Activated T-helper 1 cell treated with anti-CD3 and anti-CD28 coated beads, Interleukin-12 subunit alpha, Interleukin-12 subunit beta, Interleukin-2, Interleukin-4 antibody, amounts not matched to agents 30 ng/mL and 10 ng/mL and 1 ng/mL, durations not matched to agents 14 hours and 24 hours and 36 hours (primary cell): ENCODE results near the gene ZNF521. TPM values are rescaled to one million over a fixed set of nuclear protein-coding genes. Genes with fewer than 3 reads are reported as not detected.
"Not testable (repeated sequence)": the region's sequence is repeated elsewhere in the genome, so short reads cannot be mapped to it uniquely, and the experiment has no call there.

Experiments
- DNase-seq: peaks from one replicate; pipeline ENCODE4 v3.0.0; 2021; ENCODE audit warnings: low spot score
- H3K27ac Mint-ChIP-seq: one replicate; pipeline ENCODE4 v1.8.0; 2021; ENCODE audit warnings: mild to moderate bottlenecking, mixed read lengths
- H3K27me3 Mint-ChIP-seq: one replicate; pipeline ENCODE4 v1.8.0; 2022; ENCODE audit warnings: mild to moderate bottlenecking, moderate library complexity, mixed read lengths; ENCODE audit not compliant: insufficient read depth
- H3K36me3 Mint-ChIP-seq: one replicate; pipeline ENCODE4 v1.8.0; 2021; ENCODE audit warnings: low read depth, mixed read lengths
- H3K4me1 Mint-ChIP-seq: one replicate; pipeline ENCODE4 v1.8.0; 2021; ENCODE audit warnings: low read depth, mixed read lengths
- H3K4me3 Mint-ChIP-seq: one replicate; pipeline ENCODE4 v1.8.0; 2021; ENCODE audit warnings: mild to moderate bottlenecking, moderate library complexity, mixed read lengths
- H3K9me3 Mint-ChIP-seq: one replicate; pipeline ENCODE4 v1.8.0; 2021; ENCODE audit warnings: mixed read lengths
- intact Hi-C: fragments of 100-400 bp; cut with micrococcal nuclease; formaldehyde crosslinking; loops from one replicate; pipeline ENCODE4 v1.15.1; 2024
- total RNA-seq: library from RNA; stranded (reverse); gene quantifications from 2 replicates; pipeline ENCODE4 v1.2.3, GENCODE V29; 2022

The ZNF521 gene
- total RNA-seq, 1 donor from 2014 or later: not detected

DNA sequence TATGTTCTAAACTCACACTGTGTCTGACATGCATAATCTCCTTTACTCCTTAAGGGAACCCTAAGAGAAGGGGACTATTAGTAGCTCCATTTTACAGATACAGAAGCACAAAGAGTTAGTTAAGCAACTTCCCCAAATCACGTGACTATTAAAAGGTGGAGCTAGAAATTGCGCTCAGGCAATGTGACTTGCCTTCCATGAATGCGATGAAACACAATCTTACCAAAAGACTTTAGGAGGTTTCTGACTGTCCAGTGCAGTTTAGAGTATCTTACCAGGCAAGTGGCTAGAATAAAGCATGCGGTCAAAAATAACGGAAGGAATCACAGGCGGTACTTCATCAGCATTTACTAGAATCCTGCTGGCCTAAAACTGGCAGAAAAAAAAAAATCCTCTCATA lies 70.4 kb downstream of the ZNF521 start:
- no peaks in the 10 kb centered on the region for H3K4me1 Mint-ChIP-seq
- no peak overlapping the region for H3K27ac Mint-ChIP-seq
- DNase-seq: no peak
- H3K9me3 Mint-ChIP-seq: no peaks in the 10 kb centered on the region
- intact Hi-C loops: no loop called here
- H3K36me3 Mint-ChIP-seq: no peaks in the 10 kb centered on the region
- peaks cover 2% of the 10 kb centered on the region for H3K27me3 Mint-ChIP-seq
- H3K4me3 Mint-ChIP-seq: no peak overlapping the region

DNA sequence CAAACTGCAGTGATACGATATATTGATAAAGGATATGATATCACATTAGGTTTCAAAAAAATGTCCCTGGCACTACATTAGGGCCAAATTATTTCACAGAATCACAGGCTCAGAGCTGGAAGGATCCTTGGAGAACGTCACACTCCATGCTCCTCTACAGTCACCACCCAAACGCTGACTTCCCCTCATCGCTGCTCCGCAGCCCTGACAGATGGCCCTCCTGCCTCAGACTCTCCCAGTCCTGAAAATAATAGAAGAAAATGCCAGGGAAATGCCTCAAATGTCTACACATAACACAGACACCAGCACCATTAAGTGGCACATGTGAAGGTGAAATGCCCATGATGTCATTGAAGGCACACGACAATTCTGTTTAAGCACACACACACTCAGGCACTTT lies 72.0 kb downstream of the ZNF521 start:
- H3K27me3 Mint-ChIP-seq: peaks cover 2% of the 10 kb centered on the region
- H3K9me3 Mint-ChIP-seq: no peaks in the 10 kb centered on the region
- no peaks in the 10 kb centered on the region for H3K4me1 Mint-ChIP-seq
- DNase-seq: no peak
- H3K27ac Mint-ChIP-seq: no peak overlapping the region
- no peaks in the 10 kb centered on the region for H3K36me3 Mint-ChIP-seq
- intact Hi-C loops: no loop called here
- H3K4me3 Mint-ChIP-seq: no peak overlapping the region

DNA sequence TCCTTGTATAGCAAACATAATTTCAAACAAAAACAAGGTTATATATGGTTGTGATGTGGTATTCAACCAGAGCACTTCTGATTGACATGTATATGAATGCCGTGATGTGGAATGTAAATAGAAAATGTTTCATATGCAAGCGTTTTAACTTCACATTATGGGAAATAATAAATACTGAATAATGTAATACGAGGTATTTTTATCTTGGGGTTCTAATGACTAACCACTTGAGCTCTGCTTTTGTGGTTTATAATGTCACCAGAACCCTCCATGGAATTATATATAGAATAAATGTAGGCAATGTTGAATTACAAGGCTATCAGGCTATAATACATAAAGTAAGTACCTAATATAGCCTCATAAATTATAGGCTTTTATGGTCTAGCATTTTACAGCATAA lies 72.4 kb downstream of the ZNF521 start:
- intact Hi-C loops: no loop called here
- H3K4me3 Mint-ChIP-seq: no peak overlapping the region
- no peaks in the 10 kb centered on the region for H3K4me1 Mint-ChIP-seq

DNA sequence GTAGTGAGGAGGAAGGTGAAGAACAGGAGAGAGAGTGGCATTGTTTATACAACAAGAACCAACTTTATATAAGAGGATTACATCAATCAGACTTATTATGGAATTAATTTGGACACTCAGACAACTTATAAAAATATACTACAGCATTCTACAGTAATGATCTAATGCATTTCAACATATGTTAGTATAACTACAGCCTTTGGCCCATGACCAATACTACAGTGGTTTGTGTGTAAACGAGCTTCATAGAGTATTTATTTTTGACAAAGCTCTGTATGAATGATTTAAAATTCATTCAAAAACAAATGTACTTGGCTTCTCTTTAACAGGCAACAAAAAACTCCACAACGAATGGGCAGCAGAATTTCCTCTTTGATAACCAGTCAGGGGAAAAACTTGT lies 72.8 kb downstream of the ZNF521 start:
- Mint-ChIP-seq H3K9me3 (no peaks in the 10 kb centered on the region), H3K4me1 (no peaks in the 10 kb centered on the region), H3K4me3 (no peak overlapping the region), H3K27ac (no peak overlapping the region), H3K36me3 (no peaks in the 10 kb centered on the region), H3K27me3 (peaks cover 2% of the 10 kb centered on the region)
- intact Hi-C loops: no loop called here
- DNase-seq: no peak

More for the DNA sequence above, 72.4 kb downstream of the ZNF521 start:
- Mint-ChIP-seq H3K36me3 (no peaks in the 10 kb centered on the region), H3K9me3 (no peaks in the 10 kb centered on the region), H3K27me3 (peaks cover 2% of the 10 kb centered on the region), H3K27ac (no peak overlapping the region)
- no peak for DNase-seq

DNA sequence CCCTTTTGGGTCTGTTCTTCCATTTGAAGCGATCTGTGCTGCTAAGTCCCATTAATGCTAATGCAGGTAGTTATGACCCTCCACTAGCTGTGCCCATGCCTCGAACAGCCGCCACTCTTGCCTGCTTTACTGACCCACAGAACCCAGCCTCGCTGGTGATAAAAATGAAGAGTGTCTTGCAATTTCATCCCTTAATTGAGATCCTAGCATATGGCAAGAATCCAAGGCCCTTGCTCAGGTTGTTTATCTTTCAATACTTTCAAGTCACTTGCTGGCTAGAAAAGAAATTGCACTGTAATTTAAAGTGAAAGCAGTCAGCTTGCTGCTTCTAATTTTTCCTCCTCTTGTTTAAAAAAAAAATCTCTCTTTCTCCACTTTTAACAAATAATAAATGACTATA lies 73.6 kb downstream of the ZNF521 start:
- H3K9me3 Mint-ChIP-seq: no peaks in the 10 kb centered on the region
- no peak for DNase-seq
- H3K27ac Mint-ChIP-seq: no peak overlapping the region
- no peak overlapping the region for H3K4me3 Mint-ChIP-seq
- H3K36me3 Mint-ChIP-seq: no peaks in the 10 kb centered on the region
- intact Hi-C loops: no loop called here
- no peaks in the 10 kb centered on the region for H3K4me1 Mint-ChIP-seq
- peaks cover 2% of the 10 kb centered on the region for H3K27me3 Mint-ChIP-seq

DNA sequence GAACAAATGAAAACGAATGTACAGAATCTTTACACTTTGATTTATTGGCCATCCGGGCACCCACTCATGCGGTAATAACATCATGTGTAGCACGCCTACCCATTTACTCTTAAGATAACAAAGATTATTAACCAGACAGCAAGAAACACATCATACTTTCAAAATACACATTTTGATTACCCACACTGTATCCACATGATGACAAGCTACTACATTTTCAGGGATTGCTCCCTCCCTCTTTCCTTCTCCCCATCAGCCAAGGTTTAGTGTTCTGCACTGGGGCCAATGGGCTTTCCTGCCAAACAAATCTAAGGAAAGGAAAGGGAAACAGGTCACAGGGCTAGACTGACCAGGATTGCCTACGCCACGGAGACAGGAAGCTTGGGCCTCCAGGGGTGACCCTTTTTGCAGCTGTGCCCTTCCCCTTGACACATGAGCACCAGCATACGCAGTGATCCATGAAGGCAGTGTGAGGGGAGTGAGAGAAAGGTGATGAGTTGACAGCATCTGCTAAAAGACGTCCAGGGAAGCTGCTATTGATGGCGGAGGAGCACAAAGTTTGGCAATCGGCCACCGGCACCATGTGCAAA lies 76.5 kb downstream of the ZNF521 start:
- Mint-ChIP-seq H3K9me3 (no peaks in the 10 kb centered on the region), H3K4me1 (no peaks in the 10 kb centered on the region), H3K4me3 (no peak overlapping the region), H3K27ac (no peak overlapping the region), H3K36me3 (no peaks in the 10 kb centered on the region), H3K27me3 (no peaks in the 10 kb centered on the region)
- no peak for DNase-seq
- intact Hi-C loops: no loop called here

DNA sequence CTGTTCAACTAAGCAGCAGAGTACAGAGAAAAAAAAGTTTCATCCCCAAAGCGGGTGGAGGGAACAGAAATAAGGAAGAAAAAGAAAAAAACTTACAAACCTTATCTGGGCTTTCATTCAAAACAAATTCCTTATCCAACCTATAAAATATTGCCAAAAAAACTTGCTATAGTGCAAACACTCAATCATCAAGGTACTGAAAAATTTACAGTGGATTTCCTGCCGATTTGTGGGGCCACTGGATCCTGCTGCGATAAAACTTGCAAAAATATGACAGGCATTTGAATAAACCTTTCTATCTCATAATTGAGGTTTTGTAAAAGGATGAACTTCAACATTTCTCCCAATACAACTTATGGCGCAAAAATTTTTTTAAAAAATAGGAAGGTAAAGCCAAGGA lies 77.0 kb downstream of the ZNF521 start:
- Mint-ChIP-seq H3K4me1 (no peaks in the 10 kb centered on the region), H3K36me3 (no peaks in the 10 kb centered on the region), H3K27me3 (no peaks in the 10 kb centered on the region), H3K27ac (no peak overlapping the region), H3K4me3 (no peak overlapping the region), H3K9me3 (no peaks in the 10 kb centered on the region)
- intact Hi-C loops: no loop called here
- DNase-seq: no peak

DNA sequence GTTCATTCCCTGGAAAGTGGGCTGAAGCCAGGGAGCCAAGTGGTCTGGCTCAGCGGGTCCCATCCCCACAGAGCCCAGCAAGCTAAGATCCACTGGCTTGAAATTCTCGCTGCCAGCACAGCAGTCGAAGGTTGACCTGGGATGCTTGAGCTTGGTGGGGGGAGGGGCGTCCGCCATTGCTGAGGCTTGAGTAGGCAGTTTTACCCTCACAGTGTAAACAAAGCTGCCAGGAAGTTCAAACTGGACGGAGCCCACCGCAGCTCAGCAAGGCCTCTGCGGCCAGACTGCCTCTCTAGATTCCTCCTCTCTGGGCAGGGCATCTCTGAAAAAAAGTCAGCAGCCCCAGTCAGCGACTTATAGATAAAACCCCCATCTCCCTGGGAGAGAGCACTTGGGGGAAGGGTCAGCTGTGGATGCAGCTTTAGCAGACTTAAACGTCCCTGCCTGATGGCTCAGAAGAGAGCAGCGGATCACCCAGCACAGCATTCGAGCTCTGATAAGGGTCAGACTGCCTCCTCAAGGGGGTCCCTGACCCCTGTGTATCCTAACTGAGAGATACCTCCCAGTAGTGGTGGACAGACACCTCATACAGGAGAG lies 84.9 kb downstream of the ZNF521 start:
- H3K27ac Mint-ChIP-seq, H3K9me3 Mint-ChIP-seq, H3K4me3 Mint-ChIP-seq, H3K36me3 Mint-ChIP-seq, DNase-seq, intact Hi-C loops, H3K27me3 Mint-ChIP-seq, H3K4me1 Mint-ChIP-seq: not testable (repeated sequence)

DNA sequence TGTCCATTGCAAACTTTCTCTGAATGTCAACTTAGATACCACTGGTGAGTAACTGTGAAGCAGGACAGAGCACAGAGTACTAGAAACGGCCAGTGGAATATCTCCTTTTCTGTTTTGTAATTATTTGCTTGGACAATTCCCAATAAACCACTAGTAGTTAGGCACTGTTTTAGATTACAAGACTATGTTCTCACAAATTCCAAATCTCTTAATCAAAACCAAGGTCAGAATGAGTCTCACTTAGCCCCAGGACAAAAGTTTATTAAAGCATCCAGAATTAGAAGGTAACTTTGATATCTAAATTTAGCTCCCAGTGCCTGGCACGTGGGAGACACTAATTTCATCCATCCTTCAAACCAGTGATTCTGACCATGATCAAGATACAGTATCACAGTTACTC lies 89.0 kb downstream of the ZNF521 start:
- no peaks in the 10 kb centered on the region for H3K4me1 Mint-ChIP-seq
- intact Hi-C loops: no loop called here
- no peaks in the 10 kb centered on the region for H3K27me3 Mint-ChIP-seq
- no peak overlapping the region for H3K4me3 Mint-ChIP-seq
- DNase-seq: no peak
- H3K9me3 Mint-ChIP-seq: no peaks in the 10 kb centered on the region
- H3K27ac Mint-ChIP-seq: no peak overlapping the region
- H3K36me3 Mint-ChIP-seq: no peaks in the 10 kb centered on the region

DNA sequence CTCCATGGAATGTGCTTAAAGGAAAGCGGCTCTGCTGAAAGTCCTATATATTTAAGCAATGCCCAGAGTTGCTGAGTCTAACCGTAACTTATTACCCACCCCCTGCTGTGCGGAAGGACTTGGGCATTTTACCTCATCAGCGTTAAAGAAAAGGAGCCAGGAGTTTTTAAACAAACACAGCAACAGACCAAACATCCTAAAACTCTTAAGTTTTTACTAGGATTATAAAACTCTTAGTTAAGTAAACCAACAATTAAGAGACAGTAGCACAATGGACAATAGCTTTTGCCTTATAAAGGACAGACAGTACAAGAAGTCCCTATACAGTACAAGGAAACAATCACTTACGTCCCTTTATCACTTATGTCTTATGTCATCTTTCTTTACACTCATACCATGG lies 90.2 kb downstream of the ZNF521 start:
- Mint-ChIP-seq H3K4me3 (no peak overlapping the region), H3K4me1 (no peaks in the 10 kb centered on the region), H3K27ac (no peak overlapping the region), H3K9me3 (no peaks in the 10 kb centered on the region), H3K36me3 (no peaks in the 10 kb centered on the region), H3K27me3 (no peaks in the 10 kb centered on the region)
- no peak for DNase-seq
- intact Hi-C loops: no loop called here

DNA sequence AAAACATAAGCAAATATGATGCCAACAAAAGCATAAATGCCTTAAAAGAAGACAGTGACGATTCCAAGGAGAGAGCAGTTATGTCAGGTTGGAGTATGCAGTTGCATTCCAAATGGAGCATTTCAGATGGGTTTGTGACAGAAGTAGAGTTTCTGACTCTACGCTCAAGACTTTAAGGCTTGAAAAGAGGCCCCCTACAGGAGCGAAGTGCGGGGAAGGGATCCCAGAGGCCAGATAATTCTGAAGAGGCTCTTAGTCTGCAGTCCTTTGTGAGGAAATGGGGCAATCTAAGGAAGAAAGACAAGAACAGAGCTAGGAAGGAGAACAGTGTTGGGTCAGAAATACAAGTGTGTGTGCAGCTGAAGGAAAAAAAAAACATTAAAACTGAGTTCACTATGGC lies 95.5 kb downstream of the ZNF521 start:
- H3K9me3 Mint-ChIP-seq: no peaks in the 10 kb centered on the region
- H3K4me1 Mint-ChIP-seq: no peaks in the 10 kb centered on the region
- H3K27ac Mint-ChIP-seq: no peak overlapping the region
- no peak for DNase-seq
- H3K4me3 Mint-ChIP-seq: no peak overlapping the region
- intact Hi-C loops: no loop called here
- H3K27me3 Mint-ChIP-seq: no peaks in the 10 kb centered on the region
- H3K36me3 Mint-ChIP-seq: no peaks in the 10 kb centered on the region

DNA sequence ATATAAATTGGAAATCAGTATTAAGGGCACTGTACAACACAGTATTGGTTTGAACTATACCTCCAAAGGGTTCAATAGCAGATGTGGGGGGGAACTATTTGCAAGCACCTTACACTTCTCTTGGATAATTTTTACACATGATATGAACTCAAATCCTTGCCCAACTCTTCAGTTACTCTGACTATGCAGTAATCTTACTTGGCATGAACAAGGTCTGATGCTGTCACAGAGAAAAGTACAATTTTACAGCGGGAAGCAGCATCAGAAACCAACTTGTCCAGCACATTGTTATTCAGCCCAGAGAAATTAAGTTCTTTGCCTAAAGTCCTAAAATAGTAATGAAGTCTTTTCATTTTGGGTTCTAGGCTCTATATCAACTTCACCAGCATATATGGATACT lies 98.2 kb downstream of the ZNF521 start:
- H3K27me3 Mint-ChIP-seq: no peaks in the 10 kb centered on the region
- H3K36me3 Mint-ChIP-seq: no peaks in the 10 kb centered on the region
- H3K27ac Mint-ChIP-seq: no peak overlapping the region
- intact Hi-C loops: no loop called here
- no peak overlapping the region for H3K4me3 Mint-ChIP-seq
- DNase-seq: no peak
- H3K9me3 Mint-ChIP-seq: no peaks in the 10 kb centered on the region
- H3K4me1 Mint-ChIP-seq: no peaks in the 10 kb centered on the region

DNA sequence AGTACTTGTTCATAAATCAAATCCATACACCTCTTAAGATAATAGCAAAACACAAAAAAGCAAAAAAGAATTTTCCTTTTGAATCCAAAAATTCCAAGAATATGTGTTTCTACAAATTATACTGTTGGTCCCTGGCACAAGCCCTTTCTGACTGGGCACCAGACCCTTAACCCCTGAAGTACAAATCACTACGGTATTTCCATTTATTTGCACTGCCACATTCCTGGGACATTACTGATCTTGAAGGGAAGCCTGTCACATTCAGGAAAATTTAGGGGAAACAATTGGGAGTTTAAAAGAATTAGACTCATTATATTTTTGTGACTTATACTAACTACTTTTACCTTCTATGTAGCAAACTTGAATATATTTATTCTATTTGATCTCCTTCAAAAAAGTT lies 98.8 kb downstream of the ZNF521 start:
- intact Hi-C loops: no loop called here
- no peak for DNase-seq
- Mint-ChIP-seq H3K4me3 (no peak overlapping the region), H3K9me3 (no peaks in the 10 kb centered on the region), H3K27me3 (no peaks in the 10 kb centered on the region), H3K4me1 (no peaks in the 10 kb centered on the region), H3K36me3 (no peaks in the 10 kb centered on the region), H3K27ac (no peak overlapping the region)

DNA sequence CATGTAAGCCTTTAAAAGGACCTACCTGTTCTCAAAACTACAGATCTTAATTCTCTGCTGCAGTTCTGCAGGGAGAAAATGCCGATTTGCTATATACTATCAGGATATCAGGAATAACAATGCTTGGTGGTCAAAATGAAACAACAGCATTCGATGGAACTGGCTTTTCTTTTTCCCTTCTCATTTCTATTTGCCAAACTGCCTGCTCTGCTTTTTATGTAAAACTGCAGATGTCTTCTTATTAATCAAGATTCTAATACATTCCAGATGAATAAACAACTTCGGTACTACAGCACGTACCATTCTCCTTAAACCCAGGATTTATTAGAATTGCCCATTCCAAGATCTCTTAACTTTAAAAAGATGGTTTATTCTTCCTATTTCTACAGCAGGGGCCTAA lies 100.9 kb downstream of the ZNF521 start:
- Mint-ChIP-seq H3K27ac (no peak overlapping the region), H3K4me3 (no peak overlapping the region), H3K4me1 (no peaks in the 10 kb centered on the region), H3K36me3 (no peaks in the 10 kb centered on the region), H3K9me3 (no peaks in the 10 kb centered on the region), H3K27me3 (no peaks in the 10 kb centered on the region)
- DNase-seq: no peak
- intact Hi-C loops: no loop called here
